GM12878 (cell line): Measurements from ENCODE around the gene ZIC5. TPM values are rescaled to one million over a fixed set of nuclear protein-coding genes. Genes with fewer than 3 reads are reported as not detected.

Source experiments
- ATAC-seq: fragments of 200-7000 bp; cut with Tn5 transposase; 3 replicates; pipeline ENCODE4 v1.9.1; 2020; ENCODE audit warnings: mild to moderate bottlenecking, moderate library complexity
- BruUV-seq: library from RNA; stranded (reverse); fragments of 400-500 nt; replicated peaks from 2 replicates; lab custom pipeline; 2021; lab: Mats Ljungman, UMichigan
- CTCF ChIA-PET: fragments of 300-600 bp; sonication (Branson Sonifier 250); formaldehyde crosslinking; extraction: SDS; loops from one replicate; lab custom pipeline; 2021; ENCODE audit warnings: inconsistent platforms; lab: Yijun Ruan, JAX
- POLR2A ChIA-PET: fragments of 350-600 bp; formaldehyde crosslinking; extraction: SDS; loops from one replicate; lab custom pipeline; 2021; ENCODE audit warnings: inconsistent platforms; lab: Charles Lee
- RAD21 ChIA-PET: fragments of 300-600 bp; sonication (Branson Sonifier 250); formaldehyde crosslinking; loops from one replicate; lab custom pipeline; 2023; ENCODE audit warnings: antibody characterized with exemption; ENCODE audit not compliant: unreplicated experiment; lab: Charles Lee
- SMC1A ChIA-PET: fragments of 300-600 bp; sonication (Branson Sonifier 250); formaldehyde crosslinking; loops from one replicate; lab custom pipeline; 2023; ENCODE audit not compliant: unreplicated experiment, uncharacterized antibody; lab: Charles Lee
- DNase-seq: peaks from one replicate; pipeline ENCODE4 v3.0.0-alpha.2; 2011; ENCODE audit warnings: low read depth, low spot score
- FAIRE-seq: peaks from 3 replicates; lab custom pipeline; 2011; peaks lifted over from hg19 to GRCh38; lab: Jason Lieb, UNC
- H2AFZ ChIP-seq: 2 replicates; pipeline ENCODE4 v1.6.0; 2011; ENCODE audit warnings: low read depth, low read length, control low read depth; ENCODE audit not compliant: control insufficient read depth
- H3K27ac ChIP-seq: 2 replicates; pipeline ENCODE4 v1.5.1; 2011; ENCODE audit warnings: control low read depth; ENCODE audit not compliant: control insufficient read depth, insufficient read depth
- H3K27me3 ChIP-seq, 2 experiments: replicated peaks in 1 of 2; 2 replicates each; pipeline versions ENCODE4 v1.6.0 to v1.6.1; 2011; ENCODE audit warnings: low read length in 1 of 2; ENCODE audit not compliant: control insufficient read depth in 2 of 2, insufficient read depth in 2 of 2
- H3K36me3 ChIP-seq, 2 experiments: 2 replicates each; pipeline ENCODE4 v1.5.1; 2011; ENCODE audit warnings: low read length in 1 of 2; ENCODE audit not compliant: control insufficient read depth in 2 of 2, insufficient read depth in 2 of 2
- H3K4me1 ChIP-seq: 2 replicates; pipeline ENCODE4 v1.6.1; 2011; ENCODE audit warnings: mild to moderate bottlenecking, low read length, moderate library complexity, mixed read lengths; ENCODE audit not compliant: control insufficient read depth, insufficient read depth
- H3K4me2 ChIP-seq: 2 replicates; pipeline ENCODE4 v1.6.0; 2011; ENCODE audit warnings: control low read depth; ENCODE audit not compliant: control insufficient read depth, insufficient read depth
- H3K4me3 ChIP-seq: fragments of 200-600 bp; sonication (generic); 2 replicates; pipeline ENCODE4 v1.5.1; 2016
- H3K79me2 ChIP-seq: 2 replicates; pipeline ENCODE4 v1.6.0; 2011; ENCODE audit warnings: low read length; ENCODE audit not compliant: control insufficient read depth, insufficient read depth
- H3K9ac ChIP-seq: 2 replicates; pipeline ENCODE4 v1.8.0; 2011; ENCODE audit warnings: low read length, control low read depth, mixed read lengths; ENCODE audit not compliant: control insufficient read depth, insufficient read depth
- H3K9me3 ChIP-seq: replicated peaks from 3 replicates; pipeline ENCODE4 v1.5.1; 2011; ENCODE audit warnings: mild to moderate bottlenecking, low read length; ENCODE audit not compliant: control insufficient read depth, insufficient read depth
- H4K20me1 ChIP-seq: 2 replicates; pipeline ENCODE4 v1.6.0; 2011; ENCODE audit not compliant: control insufficient read depth, insufficient read depth
- BCL11A ChIP-seq: IDR thresholded peaks from 2 replicates; pipeline ENCODE4 v1.6.1; 2011; ENCODE audit warnings: low read depth, low read length
- BCLAF1 ChIP-seq: fragments of 450-650 bp; IDR thresholded peaks from 2 replicates; pipeline ENCODE4 v1.6.1; 2017; ENCODE audit warnings: antibody characterized with exemption, mild to moderate bottlenecking, moderate library complexity
- EGR1 ChIP-seq, 2 experiments: IDR thresholded peaks; 1 replicate in 1 of 2; 2 replicates in 1 of 2; pipeline ENCODE4 v1.6.1; 2011 to 2012; ENCODE audit warnings: low read depth in 2 of 2, low read length in 2 of 2, borderline replicate concordance in 1 of 2, mild to moderate bottlenecking in 1 of 2, moderate library complexity in 1 of 2
- FOXK2 ChIP-seq: fragments of 450-650 bp; IDR thresholded peaks from 2 replicates; pipeline ENCODE4 v1.6.1; 2017; ENCODE audit warnings: mild to moderate bottlenecking, moderate library complexity
- HCFC1 ChIP-seq: fragments of 150-350 bp; IDR thresholded peaks from 2 replicates; pipeline ENCODE4 v1.6.1; 2014; ENCODE audit warnings: low read length
- HDGF ChIP-seq: fragments of 450-650 bp; IDR thresholded peaks from 2 replicates; pipeline ENCODE4 v1.6.1; 2016; ENCODE audit warnings: antibody characterized with exemption
- IKZF2 ChIP-seq, 2 experiments: fragments of 450-650 bp; IDR thresholded peaks; 2 replicates each; pipeline ENCODE4 v1.6.1; 2017; ENCODE audit warnings: mild to moderate bottlenecking in 2 of 2, moderate library complexity in 2 of 2
- MYC ChIP-seq: IDR thresholded peaks from 2 replicates; pipeline ENCODE4 v1.6.1; 2011; ENCODE audit warnings: mild to moderate bottlenecking, low read length, moderate library complexity, inconsistent platforms; ENCODE audit not compliant: insufficient read depth, insufficient replicate concordance, insufficient read length, severe bottlenecking
- NR2C2 ChIP-seq: IDR thresholded peaks from 2 replicates; pipeline ENCODE4 v1.6.1; 2011; ENCODE audit warnings: borderline replicate concordance, low read depth; ENCODE audit not compliant: control insufficient read depth, insufficient read length
- RUNX3 ChIP-seq: IDR thresholded peaks from 2 replicates; pipeline ENCODE4 v1.6.1; 2012; ENCODE audit warnings: low read length, inconsistent platforms
- SREBF2 ChIP-seq: IDR thresholded peaks from 2 replicates; pipeline ENCODE4 v1.6.1; 2012; ENCODE audit warnings: mild to moderate bottlenecking, low read length
- STAT3 ChIP-seq: IDR thresholded peaks from 2 replicates; pipeline ENCODE4 v1.6.1; 2011; ENCODE audit warnings: low read depth, low read length, improper control_type of control experiment
- TCF12 ChIP-seq: IDR thresholded peaks from 2 replicates; pipeline ENCODE4 v1.6.1; 2011; ENCODE audit warnings: low read depth, mild to moderate bottlenecking, low read length
- WGBS: methylation state at CpG from one replicate; pipeline ENCODE4 v1.1.6; 2016; ENCODE audit warnings: low lambda C conversion rate; ENCODE audit not compliant: insufficient replicate concordance, insufficient coverage; ENCODE audit errors: missing lambda C conversion rate; 5-methylcytosine and 5-hydroxymethylcytosine counted together
- in situ Hi-C: fragments of 300-500 bp; cut with MboI; formaldehyde crosslinking; loops from 9 replicates; pipeline ENCODE4 v1.14.3; 2018; ENCODE audit warnings: mixed read lengths
- intact Hi-C: fragments of 100-400 bp; cut with micrococcal nuclease; formaldehyde crosslinking; loops from one replicate; pipeline ENCODE4 v1.14.2; 2022; ENCODE audit not compliant: unreplicated experiment
- polyA plus RNA-seq, 11 experiments: library from polyadenylated mRNA; depleted of rRNA in 4 of 11; unstranded in 6 of 11; stranded (reverse) in 5 of 11; fragments of >200 nt; fragmentation: Nextera tagmentation in 4 of 11; fragmentation: Illumina TruSeq in 1 of 11; extraction: Ambion mirVana in 4 of 11; extraction: Trizol in 1 of 11; gene quantifications; 1 replicate in 1 of 11; 2 replicates in 10 of 11; pipeline versions ENCODE4 v1.2.1 to v1.2.3, GENCODE V29; 2011 to 2016; ENCODE audit warnings: inconsistent platforms in 2 of 11, missing spikeins in 2 of 11, low read depth in 1 of 11
- total RNA-seq, 4 experiments: library from RNA; depleted of rRNA in 3 of 4; stranded (reverse); fragments of >200 nt in 3 of 4; fragmentation: Illumina TruSeq in 1 of 4; extraction: Trizol in 1 of 4; gene quantifications; 2 replicates each; pipeline versions ENCODE4 v1.2.1 to v1.2.3, GENCODE V29; 2013 to 2021
- TF ChIP-seq, protein P1 (sequence below): fragments of 450-650 bp; IDR thresholded peaks from 2 replicates; pipeline ENCODE4 v1.6.1; 2016; ENCODE audit warnings: mild to moderate bottlenecking, moderate library complexity, borderline replicate concordance

ZIC5 gene
- total and polyA plus RNA-seq, 10 of the 15 experiments (the other 5 are each of a cell fraction or from before 2014, with no cell fraction given): not detected

- Histone ChIP-seq H3K9ac (no peak overlapping the region), H3K27ac (no peak overlapping the region), H3K27me3 (peaks cover 4 to 16% of the 10 kb centered on the region in 2 experiments; a peak in 3 of 4 replicates), H3K4me1 (peaks cover 4% of the 10 kb centered on the region; the same call in 1 of the 2 replicates), H3K9me3 (no peaks in the 10 kb centered on the region; the same call in 1 of the 3 replicates), H2AFZ (no peak overlapping the region), H3K4me3 (no peak overlapping the region), H4K20me1 (no peaks in the 10 kb centered on the region), H3K4me2 (no peak overlapping the region), H3K36me3 (no peaks in the 10 kb centered on the region), H3K79me2 (no peaks in the 10 kb centered on the region)
- RAD21 ChIA-PET: no interaction called here
- ATAC-seq (no peak), FAIRE-seq (no peak), DNase-seq (no peak)
- intact Hi-C loops (no loop called here), in situ Hi-C loops (no loop called here)
- SMC1A ChIA-PET: no interaction called here
- 65% methylated on average over 31 of the region's 40 CpGs for WGBS
- CTCF ChIA-PET: no interaction called here
- no TSS peak for BruUV-seq
- no peak for TF ChIP-seq BCLAF1
- TF ChIP-seq FOXK2: no peak
- TF ChIP-seq EGR1 (IDR thresholded peaks at IDR 0.05; ENCODE audit: borderline replicate concordance in 1 of 2, low read depth in 2 of 2, low read length in 2 of 2): no peak
- TF ChIP-seq, protein P1, sequence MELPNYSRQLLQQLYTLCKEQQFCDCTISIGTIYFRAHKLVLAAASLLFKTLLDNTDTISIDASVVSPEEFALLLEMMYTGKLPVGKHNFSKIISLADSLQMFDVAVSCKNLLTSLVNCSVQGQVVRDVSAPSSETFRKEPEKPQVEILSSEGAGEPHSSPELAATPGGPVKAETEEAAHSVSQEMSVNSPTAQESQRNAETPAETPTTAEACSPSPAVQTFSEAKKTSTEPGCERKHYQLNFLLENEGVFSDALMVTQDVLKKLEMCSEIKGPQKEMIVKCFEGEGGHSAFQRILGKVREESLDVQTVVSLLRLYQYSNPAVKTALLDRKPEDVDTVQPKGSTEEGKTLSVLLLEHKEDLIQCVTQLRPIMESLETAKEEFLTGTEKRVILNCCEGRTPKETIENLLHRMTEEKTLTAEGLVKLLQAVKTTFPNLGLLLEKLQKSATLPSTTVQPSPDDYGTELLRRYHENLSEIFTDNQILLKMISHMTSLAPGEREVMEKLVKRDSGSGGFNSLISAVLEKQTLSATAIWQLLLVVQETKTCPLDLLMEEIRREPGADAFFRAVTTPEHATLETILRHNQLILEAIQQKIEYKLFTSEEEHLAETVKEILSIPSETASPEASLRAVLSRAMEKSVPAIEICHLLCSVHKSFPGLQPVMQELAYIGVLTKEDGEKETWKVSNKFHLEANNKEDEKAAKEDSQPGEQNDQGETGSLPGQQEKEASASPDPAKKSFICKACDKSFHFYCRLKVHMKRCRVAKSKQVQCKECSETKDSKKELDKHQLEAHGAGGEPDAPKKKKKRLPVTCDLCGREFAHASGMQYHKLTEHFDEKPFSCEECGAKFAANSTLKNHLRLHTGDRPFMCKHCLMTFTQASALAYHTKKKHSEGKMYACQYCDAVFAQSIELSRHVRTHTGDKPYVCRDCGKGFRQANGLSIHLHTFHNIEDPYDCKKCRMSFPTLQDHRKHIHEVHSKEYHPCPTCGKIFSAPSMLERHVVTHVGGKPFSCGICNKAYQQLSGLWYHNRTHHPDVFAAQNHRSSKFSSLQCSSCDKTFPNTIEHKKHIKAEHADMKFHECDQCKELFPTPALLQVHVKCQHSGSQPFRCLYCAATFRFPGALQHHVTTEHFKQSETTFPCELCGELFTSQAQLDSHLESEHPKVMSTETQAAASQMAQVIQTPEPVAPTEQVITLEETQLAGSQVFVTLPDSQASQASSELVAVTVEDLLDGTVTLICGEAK: no peak
- TF ChIP-seq STAT3: no peak
- no peak for TF ChIP-seq HCFC1
- TF ChIP-seq IKZF2 (IDR thresholded peaks at IDR 0.05): no peak
- no peak for TF ChIP-seq NR2C2
- TF ChIP-seq MYC: no peak
- no peak for TF ChIP-seq SREBF2
- no peak for TF ChIP-seq RUNX3
- TF ChIP-seq BCL11A: no peak
- no peak for TF ChIP-seq HDGF
- no peak for TF ChIP-seq TCF12
- POLR2A ChIA-PET: no interaction called here
These were observed 26.2 kb upstream of the ZIC5 start for GRCh38 chr13:99997702-99998214.
